Mesenteric fat pad (tissue), 1 donor: ENCODE results near the gene AFAP1L2. TPM values are rescaled to one million over a fixed set of nuclear protein-coding genes. Genes with fewer than 3 reads are reported as not detected.

Experiments
- DNase-seq: peaks from one replicate; pipeline ENCODE4 v3.0.0-alpha.2; 2020; ENCODE audit warnings: low spot score
- total RNA-seq: library from RNA; stranded (reverse); fragmentation: NEBNext Ultra II Directional; extraction: Animal tissue kit (Norgen Biotek cat#: 25700); gene quantifications from one replicate; pipeline ENCODE4 v1.2.1, GENCODE V29; 2021
- donor health status: DM: yes; HTN: yes; CAD: no.

AFAP1L2 gene
- total RNA-seq, 1 donor from 2014 or later, result 3.9 TPM

DNA sequence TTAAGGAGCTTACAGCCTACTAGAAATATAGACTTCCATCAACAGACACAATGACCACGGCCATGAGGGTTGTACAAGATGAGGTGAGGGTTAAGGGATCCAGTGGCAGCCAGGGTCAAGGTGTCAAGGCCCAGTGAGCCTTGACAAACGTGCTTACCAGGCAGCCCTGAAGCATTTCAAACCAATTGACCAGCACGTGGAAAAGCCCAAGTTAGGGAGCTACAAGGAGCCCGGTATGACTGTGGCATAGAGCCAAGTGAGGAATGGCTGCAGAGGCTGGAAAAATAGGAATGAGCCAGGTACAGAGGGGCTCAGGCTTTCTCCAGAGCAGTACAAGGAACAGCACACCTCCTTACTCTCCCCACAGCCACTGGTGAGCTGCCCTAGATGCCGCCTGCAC, 12.7 kb downstream of the AFAP1L2 start:
- DNase-seq, result no peak

DNA sequence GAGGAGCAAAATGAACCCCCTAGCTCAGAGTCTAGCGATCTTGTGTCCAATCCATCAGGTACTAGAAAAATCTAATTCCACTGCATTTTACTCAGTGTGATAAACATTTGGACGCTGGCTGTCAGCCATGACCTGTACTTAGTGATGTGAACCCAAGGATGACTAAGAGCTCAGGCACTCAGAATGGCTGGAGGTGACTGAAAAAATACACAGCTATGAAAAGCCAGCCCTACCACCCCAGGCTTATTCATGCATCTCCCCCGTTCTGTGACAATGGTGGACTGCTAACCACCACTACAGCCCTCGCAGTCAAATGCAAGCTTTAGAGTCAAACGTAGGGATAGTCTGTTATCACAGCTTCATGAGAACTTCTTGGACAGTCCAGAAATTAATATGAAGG, 14.9 kb downstream of the AFAP1L2 start:
- no peak for DNase-seq

DNA sequence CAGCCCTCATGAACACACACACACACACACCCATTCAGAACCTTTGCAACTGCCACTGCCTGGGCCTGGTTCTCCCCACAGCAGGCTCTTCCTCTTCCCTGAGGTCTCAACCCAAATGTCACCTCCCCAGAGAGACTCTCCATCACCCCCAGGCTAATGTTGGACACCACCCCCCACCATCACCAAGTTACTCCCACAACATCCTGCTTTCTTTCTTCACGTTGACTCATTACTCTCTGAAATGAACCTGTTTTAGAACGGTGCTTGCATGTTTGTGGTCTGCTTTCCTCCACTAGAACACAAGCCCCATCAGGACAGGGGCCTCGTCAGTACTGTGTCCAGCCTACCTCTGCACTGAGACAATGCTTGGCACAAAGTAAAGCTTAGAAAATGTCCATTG, 16.0 kb downstream of the AFAP1L2 start:
- DNase-seq, result no peak

DNA sequence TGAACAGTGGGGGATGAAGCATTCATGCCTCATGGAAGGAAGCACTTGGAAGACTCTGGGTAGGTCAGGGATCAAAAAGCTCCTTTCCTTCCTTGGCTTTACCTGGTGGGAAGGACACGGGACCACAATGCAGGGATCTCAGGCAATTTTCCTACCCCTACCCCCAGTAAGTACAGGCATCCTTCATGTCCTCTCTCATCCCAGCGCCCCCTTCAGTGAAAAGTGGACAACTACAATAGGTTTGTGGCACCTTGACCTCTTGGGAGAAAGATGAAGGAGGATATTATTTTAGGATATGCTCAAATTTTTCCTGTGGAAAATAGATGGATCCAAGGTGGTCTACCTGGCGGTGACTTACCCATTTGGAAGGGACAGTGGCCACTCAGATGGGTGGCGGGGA, 16.5 kb downstream of the AFAP1L2 start:
- DNase-seq, result no peak

DNA sequence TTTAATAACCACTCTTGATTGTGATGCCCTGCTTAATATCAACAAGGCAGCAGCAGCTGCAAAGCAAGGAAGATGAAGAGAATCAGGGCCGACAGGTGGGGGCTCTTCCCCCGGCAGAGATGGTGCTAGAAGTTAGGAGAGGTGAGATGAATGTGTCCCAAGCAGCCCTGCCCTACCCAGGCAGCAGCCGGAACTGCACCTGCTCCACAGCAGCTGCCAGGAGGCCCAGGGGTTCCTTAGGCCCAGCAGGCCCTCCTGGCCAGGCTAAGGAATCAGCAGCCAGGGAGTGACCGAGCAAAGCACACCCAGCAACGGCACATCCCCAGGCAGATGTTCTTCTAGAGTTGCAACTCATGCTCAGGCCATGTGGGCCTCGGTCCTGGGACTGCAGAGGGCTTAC, 17.9 kb downstream of the AFAP1L2 start:
- no peak for DNase-seq

DNA sequence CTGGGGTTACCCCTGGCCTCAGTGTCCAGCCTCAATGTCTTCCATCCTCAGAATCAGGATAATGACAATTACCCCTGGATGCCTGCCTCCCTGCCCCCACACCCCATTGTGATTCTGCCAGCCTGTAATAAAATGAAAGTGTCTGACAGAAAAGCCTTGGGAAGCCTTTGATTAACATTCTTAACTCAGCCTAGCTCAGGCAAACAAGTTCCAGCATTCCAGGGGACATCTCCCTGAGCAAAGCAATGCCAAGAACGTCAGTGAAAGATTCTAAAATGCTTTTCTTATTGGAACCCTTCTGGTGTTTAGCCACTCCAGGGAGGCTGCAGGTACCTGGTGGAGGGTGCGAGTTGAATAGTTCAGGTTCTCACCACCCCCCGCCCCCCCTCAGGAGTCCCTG, 18.7 kb downstream of the AFAP1L2 start:
- no peak for DNase-seq

DNA sequence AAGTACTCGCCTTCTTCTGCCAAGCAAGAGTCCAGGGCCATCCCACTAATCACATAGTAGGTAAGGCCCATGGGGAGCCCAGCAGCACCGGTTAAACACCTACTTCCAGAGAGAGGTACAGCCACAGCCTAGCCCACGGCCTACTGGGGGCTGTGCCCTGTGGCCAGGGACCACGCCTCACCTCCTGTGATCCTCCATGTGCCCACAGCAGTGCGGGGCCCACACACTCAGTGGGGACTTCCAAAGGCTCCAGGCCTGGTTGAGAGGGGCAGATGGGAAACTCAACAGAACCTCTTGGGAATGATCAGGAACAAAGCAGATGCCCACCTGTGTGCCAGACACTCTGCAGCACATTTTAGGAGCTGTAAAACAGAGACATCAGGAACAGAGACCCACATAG, 19.7 kb downstream of the AFAP1L2 start:
- DNase-seq, result no peak

DNA sequence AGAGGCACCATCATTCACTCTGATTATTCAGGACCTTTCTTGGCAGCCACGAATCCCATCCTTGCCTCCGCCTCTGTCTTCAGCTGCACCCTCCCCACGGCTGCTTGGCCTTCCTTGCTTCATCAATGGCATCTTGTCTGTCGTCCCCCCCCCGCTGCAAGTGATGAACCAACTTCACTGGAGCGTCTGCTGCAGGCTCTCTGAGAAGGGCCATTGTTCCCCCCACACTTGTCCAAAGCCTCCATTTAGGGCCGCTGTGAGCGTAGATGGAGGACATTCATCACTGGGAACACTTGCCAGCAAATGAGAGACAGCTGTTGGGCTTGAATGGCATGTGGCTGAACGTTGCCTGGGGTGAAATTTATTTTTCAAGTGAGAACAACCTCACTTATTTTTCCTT, 20.1 kb downstream of the AFAP1L2 start:
- no peak for DNase-seq

DNA sequence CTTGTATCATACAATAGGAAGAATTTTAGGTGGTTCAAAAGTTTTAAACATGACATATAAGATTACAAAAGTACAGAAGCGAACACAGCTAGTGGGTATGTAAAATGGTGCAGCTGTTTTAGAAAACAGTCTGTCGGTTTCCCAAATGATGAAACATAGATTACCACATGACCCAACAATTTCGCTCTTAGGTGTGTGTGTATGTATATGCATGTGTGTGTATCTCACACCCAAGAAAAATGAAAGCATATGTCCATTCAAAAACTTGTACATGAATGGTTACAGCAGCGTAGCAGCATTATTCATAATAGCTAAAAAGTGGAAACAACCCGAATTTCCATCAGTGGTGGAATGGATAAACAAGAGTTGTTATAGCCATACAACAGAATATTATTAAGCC, 23.5 kb downstream of the AFAP1L2 start:
- DNase-seq, result no peak

DNA sequence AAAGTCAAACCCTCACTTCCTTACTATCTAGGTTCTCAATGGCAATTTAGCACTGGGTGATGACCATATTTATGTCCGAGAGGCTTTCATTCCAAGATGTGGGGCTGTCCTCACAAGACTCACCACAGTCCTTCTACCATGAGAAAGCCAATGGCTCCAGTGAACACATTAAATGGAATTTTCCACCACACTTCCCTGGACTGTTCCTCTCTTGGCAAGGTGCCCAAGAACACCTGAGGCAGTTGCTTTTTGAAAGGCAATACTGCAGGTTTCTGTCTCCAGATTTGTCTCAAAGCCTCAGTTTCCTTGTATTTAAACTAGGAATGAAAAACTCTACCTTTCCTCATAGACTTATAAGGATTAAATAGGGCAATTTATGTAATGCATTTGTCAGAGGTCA, 24.2 kb downstream of the AFAP1L2 start:
- no peak for DNase-seq

DNA sequence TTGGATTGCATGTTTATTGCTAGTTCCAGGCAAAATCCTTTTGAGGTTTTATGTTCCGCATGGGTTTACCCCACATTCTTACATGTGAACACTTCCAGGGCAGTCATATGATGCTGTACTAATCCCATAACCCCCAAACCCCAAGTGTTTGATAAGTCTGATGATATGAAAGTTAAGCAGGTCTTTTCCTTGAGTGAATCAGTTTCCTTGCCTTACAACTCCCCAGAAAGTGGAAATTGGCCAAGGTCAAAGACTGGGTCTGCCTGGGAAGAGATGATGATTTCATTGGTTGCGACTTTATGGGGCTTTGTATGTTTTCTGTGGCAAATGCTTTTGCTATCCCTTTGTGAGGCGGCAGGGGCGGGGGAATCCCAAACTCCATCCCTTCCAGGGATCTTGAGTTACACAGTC, 24.7 kb downstream of the AFAP1L2 start:
- DNase-seq, result no peak

DNA sequence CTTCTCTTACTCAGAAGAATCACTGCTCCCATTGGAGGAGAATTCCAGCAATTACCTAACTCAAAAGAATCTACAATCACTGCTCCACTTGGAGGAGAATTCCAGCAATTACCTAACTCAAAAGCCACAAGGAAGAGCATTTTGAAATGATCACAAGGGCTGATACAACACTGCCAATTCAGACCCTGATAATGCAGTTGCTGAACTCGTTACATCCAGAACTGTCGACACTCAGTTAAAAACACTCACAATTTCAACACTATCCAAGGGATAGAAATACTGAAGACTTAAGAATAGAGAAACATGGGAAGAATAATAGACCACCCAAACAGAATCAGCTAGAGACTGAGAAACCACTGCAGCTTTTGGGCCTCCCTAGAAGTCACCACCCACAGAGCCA, 27.8 kb downstream of the AFAP1L2 start:
- DNase-seq, result no peak

DNA sequence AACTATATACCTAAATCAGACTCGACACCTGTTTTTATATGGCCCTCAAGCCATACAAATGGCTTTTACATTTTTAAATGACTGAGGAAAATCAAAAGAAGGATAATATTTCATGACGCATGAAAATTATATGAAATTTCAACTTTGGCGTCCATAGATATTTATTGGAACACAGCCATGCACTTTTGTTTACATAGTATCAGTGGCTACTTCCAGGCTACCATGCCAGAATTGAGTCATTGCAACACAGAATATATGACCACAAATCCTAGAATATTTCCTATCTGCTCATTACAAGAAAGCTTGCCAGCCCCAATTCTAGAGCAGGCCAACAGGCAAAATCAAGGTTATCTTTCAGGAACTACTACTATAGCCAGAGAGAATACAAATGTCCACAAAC, 29.3 kb downstream of the AFAP1L2 start:
- DNase-seq, result no peak

DNA sequence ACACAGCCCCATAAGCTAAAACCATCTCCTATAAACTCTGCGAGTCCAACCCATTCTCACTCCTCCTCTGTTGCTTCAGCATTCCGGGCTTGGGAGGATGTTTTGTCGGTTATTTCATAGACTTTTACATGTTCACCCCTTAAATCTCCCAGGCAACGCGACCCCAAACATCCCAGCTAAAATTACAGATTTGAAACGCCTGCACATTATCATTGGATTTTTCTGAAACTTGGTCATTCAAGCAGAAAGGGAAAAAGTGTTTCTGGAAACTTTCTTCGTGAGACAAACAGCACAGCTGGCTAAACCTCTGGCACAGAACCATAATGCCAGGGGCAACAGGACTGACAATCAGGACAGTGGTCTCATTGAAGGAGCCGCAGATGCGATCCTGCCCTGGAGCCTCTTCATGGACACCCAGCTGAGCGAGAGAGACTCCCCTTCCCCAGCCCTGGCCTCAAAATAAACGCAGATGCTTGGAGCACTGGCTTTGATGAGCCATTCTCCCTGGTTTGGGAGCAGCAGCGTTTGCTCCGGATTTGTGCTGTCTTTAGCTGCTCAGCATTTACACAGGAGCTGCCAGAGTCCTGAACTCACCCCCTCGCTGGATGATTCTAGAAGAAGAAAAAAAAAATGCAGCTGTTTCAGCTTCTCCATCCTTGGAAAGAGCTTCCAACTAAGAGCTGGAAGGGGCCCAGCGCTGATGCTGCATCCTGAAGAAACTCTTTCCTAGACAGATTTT, 30.1 kb downstream of the AFAP1L2 start:
- no peak for DNase-seq

DNA sequence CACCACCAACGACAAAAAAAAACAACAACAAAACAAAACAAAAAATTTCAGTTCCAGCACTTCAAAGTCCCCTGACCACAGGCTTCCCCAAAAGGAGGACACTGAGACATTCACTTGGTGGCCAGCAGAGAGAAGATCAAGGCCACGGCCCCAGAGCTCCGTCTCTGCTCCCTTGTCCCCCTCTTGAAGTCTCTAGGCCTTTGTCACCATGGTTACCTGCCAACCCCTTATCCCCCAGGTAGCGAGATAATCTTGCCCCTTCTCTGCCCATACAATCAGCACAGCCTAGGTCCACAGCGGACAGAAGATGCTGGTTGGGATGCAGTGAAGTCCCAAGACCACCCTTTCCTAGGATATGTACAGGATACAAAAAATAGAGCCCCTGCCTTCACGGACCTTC, 30.7 kb downstream of the AFAP1L2 start:
- DNase-seq, result no peak

DNA sequence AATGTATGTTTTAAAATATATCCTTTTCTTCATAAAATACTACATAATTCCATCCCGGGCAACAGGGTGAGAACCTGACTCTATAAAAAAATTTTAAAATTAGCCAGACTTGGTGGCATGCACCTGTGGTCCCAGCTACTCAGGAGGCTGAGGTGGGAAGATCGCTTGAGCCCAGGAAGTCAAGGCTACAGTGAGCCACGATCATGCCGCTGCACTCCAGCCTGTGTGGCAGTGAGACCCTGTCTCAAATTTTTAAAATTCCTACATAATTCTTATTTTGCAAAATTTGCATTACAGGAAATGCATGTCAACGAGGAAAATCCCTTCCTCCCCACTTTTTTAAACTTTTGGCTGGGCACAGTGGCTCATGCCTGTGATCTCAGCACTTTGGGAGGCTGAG, 31.3 kb downstream of the AFAP1L2 start:
- DNase-seq, result no peak

DNA sequence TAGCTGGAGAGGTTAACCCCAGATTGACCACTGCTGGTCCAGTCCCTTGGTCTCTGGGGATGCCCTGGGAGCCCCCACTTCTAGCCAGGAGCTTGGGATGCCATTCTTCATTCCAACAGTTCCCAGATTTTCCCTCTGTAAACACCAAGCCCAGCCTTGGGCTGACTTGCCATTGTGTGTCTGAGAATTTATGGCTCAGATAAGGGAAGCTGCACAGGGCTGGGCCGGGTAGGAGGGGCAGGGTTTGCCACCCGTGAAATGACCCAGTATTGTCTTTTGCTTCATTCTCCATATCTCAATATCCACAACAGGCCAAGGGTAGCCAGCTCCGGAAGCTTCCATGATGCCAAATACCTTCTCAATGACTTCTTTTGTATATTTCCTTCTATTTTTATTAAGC, 32.1 kb downstream of the AFAP1L2 start:
- DNase-seq, result no peak

DNA sequence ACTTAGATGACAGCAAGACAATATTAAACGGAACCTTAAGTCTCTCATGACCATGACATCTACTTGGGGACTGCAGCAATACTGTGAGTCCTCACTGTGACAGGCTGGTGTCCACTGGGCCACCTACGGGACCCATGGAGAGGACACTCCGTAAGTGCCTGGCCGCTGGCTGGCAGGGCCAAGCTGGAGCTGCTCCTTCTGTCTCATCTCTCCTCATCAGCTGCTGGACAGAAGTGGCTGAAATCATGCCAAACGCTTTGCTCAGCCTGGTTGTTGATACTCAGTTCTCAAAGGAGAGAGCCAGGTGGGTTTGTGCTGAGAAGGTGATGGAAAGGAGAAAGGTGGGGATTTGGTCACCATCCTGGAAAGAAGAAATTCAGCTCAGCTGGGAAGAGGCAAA, 33.3 kb downstream of the AFAP1L2 start:
- DNase-seq, result no peak

DNA sequence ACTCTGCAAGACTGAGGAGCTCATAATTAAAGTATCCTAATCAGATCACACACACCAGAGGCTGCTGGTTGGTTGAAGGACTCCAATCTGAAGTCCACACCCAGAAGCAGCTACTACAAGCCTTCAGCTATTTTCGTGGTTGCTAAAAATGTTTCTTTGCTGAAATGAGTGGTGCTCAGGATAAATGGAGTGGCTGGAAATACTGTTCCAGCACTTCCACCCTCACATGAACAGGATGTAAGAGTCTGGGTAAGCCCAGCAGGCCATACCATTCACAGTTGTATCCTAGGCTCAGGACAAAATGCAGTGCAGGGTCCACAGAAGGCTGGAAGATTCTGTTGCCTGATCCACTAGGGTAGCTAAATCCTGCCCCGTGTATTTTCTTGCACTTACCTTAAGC, 34.1 kb downstream of the AFAP1L2 start:
- no peak for DNase-seq

DNA sequence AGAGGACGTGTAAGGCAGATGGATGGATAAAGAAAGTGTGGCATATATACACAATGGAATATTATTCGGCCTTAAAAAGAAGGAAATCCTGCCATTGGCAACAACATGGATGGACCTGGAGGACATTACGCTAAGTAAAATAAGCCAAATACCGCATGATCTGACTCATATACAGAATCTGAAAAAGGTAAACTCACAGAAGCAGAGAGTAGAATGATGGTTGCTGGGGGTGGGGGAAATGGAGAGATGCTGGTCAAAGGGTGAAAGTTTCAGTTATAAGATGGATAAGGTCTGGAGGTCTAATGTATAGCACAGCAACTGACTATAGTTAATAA, 36.3 kb downstream of the AFAP1L2 start:
- DNase-seq, result no peak

DNA sequence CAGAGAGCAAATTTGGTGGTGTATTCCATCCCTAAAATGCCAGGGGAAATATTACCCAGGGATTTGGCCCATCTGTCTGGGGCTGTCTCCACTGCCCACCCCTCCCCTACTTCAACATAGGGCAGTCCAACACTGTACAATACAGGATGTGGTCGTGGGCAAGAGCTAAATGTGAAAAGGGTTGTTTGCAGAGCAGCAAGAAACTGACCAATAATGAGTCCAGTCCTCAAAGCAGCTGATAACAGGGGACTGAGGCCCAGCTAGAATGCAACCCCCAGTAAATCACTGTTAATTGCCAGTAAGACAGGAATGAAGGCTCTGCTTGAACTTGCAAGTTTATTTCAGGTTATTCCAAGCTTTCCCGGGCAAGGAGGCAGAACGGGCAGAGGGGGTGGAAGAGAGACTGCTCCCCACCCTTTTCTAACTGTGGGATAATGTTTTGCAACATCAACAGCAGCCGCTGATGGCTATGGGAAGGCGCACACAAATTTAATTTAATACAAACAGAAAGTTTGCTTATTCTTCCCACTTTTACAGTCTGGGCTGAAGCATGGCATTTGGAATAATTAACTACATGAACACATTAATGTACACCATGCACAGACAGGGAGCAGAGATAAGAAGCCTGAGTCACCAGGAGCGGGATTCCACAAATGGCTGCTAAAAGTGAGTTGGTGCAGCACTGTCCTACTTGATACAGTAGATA, 36.8 kb downstream of the AFAP1L2 start:
- no peak for DNase-seq

DNA sequence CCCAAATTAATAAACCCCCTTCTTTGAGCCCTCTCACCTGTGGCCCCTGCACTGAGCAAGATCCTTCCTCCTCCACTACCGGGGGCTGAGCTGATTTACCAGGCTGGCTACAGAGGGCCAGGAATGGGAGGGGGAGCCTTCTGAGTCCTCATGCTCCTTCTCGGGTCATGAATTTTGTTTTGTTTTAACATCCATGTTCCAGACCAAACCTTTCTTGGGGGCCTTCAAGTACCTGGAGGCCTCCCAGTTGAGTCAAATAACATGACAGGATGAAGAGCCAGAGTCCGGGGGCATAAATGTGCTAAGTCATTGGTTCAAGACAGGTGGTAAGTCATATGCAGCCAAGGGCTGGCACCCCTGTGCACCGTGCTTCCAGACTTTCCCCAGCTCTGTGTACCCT, 39.6 kb downstream of the AFAP1L2 start:
- no peak for DNase-seq

DNA sequence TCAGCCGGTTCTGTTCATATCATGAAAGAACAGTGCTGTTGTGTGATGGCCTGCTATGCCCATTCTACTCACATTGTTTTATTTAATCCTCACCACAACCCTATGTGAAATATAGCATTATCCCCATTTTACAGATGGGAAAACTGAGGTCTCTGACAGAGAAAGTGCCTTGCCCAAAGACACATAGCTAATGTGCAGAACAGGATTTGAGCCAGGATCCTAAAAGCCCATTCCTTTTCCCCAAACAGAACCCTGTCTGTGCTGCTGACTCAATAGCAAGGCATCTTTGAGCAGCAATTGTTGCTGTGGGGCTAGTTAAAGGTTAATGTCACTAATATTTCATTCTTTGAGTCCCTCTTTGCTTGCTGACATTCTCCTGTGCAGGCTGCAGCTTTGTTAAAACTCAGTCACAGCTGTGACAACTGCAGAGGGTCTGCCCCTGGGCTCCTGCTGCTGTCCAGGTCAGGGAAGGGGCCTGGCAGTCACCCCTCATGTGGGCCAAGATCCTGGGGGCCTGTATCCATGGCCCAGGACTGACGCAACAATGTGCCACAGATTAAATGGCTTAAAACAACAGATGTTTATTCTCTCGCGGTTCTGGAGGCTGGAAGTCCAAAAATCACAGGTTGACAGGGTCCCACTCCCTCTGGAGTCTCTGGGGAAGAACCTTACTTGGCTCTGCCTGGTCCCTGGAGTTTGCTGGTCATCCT, 40.4 kb downstream of the AFAP1L2 start:
- no peak for DNase-seq
